MM.1S (cell line): ENCODE data around the gene TCF20.

Experiments used
- CTCF ChIP-seq: fragments of 300-600 bp; sonication (generic); IDR thresholded peaks from 2 replicates; pipeline ENCODE4 v1.5.1; 2016; ENCODE audit warnings: antibody characterized with exemption, low read length, mixed read lengths
- EZH2 ChIP-seq: fragments of 300-600 bp; sonication (generic); optimal IDR thresholded peaks from 2 replicates; pipeline ENCODE3; 2017; ENCODE audit warnings: low read depth, mild to moderate bottlenecking, antibody characterized with exemption, low read length, mixed read lengths

- no peak for TF ChIP-seq CTCF
- TF ChIP-seq EZH2: no peak
These were observed 48.3 kb downstream of the TCF20 start for GRCh38 chr22:42222140-42222539.
